NB4 (cell line): ENCODE measurements around the gene TMA7.

Experiments used
- DNase-seq: peaks from one replicate; pipeline ENCODE4 v3.0.0; 2010; ENCODE audit warnings: low read depth
- H3K4me3 ChIP-seq: one replicate; pipeline ENCODE4 v1.5.1; 2011; ENCODE audit warnings: mild to moderate bottlenecking, low read depth, low read length, moderate library complexity
- CTCF ChIP-seq: IDR thresholded peaks from one replicate; pipeline ENCODE4 v1.5.1; 2012; ENCODE audit warnings: low read depth, low read length
- MAX ChIP-seq: IDR thresholded peaks from 2 replicates; pipeline ENCODE4 v1.6.1; 2011; ENCODE audit warnings: low read depth, low read length
- MYC ChIP-seq: IDR thresholded peaks from 2 replicates; pipeline ENCODE4 v1.6.1; 2011; ENCODE audit warnings: low read depth, low read length
- POLR2A ChIP-seq: IDR thresholded peaks from 2 replicates; pipeline ENCODE4 v1.6.1; 2011; ENCODE audit warnings: mild to moderate bottlenecking; ENCODE audit not compliant: insufficient read length; ENCODE audit errors: extremely low read depth

Gene TMA7

GRCh38 chr3:48422272-48422671, 17.8 kb upstream of the TMA7 start:
- no peak for DNase-seq
- H3K4me3 ChIP-seq: no peak overlapping the region
- no peak for TF ChIP-seq POLR2A

DNA sequence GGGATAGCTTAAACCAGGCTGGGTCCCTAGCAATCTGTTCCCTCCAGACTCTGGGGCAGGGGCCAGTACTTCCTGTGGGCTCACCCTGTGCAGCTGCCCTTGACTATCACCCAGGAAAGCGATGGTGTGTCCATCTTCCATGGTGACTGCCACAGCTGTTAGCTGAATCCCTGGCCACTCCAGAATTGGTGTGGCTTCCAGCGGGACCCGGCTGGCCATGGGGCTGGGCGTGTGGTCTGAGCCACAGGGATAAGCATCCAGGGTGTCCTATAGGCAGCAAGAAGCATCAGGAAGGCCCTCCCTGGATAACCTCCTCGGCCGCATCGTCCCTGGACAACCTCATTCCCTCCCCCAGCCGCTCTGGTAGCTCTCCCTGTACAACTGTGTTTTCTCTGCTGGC, 17.4 kb upstream of the TMA7 start:
- TF ChIP-seq MAX (no peak), CTCF (no peak), POLR2A (no peak), MYC (no peak)
- DNase-seq: no peak
- H3K4me3 ChIP-seq: no peak overlapping the region

- TF ChIP-seq POLR2A: no peak
- TF ChIP-seq MAX: no peak
- no peak for TF ChIP-seq CTCF
- no peak for TF ChIP-seq MYC
- H3K4me3 ChIP-seq: no peak overlapping the region
- no peak for DNase-seq
These were observed 16.7 kb upstream of the TMA7 start for GRCh38 chr3:48423241-48423882.

GRCh38 chr3:48423883-48424695, 16.0 kb upstream of the TMA7 start:
- DNase-seq: no peak
- no peak for TF ChIP-seq MYC
- no peak for TF ChIP-seq POLR2A
- TF ChIP-seq CTCF: no peak
- no peak for TF ChIP-seq MAX
- no peak overlapping the region for H3K4me3 ChIP-seq

- H3K4me3 ChIP-seq: no peak overlapping the region
- no peak for DNase-seq
- TF ChIP-seq MYC: no peak
- TF ChIP-seq CTCF: no peak
- TF ChIP-seq POLR2A: no peak
- no peak for TF ChIP-seq MAX
These were observed 14.7 kb upstream of the TMA7 start for GRCh38 chr3:48425281-48425812.

GRCh38 chr3:48426401-48426909, 13.6 kb upstream of the TMA7 start:
- TF ChIP-seq MYC (no peak), MAX (no peak), POLR2A (no peak), CTCF (no peak)
- no peak overlapping the region for H3K4me3 ChIP-seq
- DNase-seq: no peak
